Activated CD4-positive, alpha-beta T cell treated with anti-CD3 and anti-CD28 coated beads, Interleukin-2, amount 50 U/mL, for 1 hour (primary cell): Measurements from ENCODE around the gene CCSAP.

ENCODE experiments used
- DNase-seq: peaks from one replicate; pipeline ENCODE4 v3.0.0-alpha.2; 2020

Gene CCSAP

GRCh38 chr1:229364207-229365065 is 21.6 kb upstream of the CCSAP start:
- no peak for DNase-seq

- no peak for DNase-seq
Measured at GRCh38 chr1:229363723-229364122, 20.9 kb upstream of the CCSAP start.

- DNase-seq, result no peak
Measured at GRCh38 chr1:229360420-229360819, 17.6 kb upstream of the CCSAP start.

GRCh38 chr1:229355661-229356060 is 12.8 kb upstream of the CCSAP start:
- DNase-seq, result no peak

- DNase-seq, result no peak
Measured at GRCh38 chr1:229354226-229354625, 11.4 kb upstream of the CCSAP start.

- no peak for DNase-seq
Measured at GRCh38 chr1:229352975-229353374, 10.1 kb upstream of the CCSAP start.

- DNase-seq, result no peak
Measured at GRCh38 chr1:229349463-229350385, 6.9 kb upstream of the CCSAP start.

- no peak for DNase-seq
Measured at GRCh38 chr1:229347528-229347927, 4.7 kb upstream of the CCSAP start.

- DNase-seq, result no peak
Measured at GRCh38 chr1:229344937-229345684, 2.3 kb upstream of the CCSAP start.

GRCh38 chr1:229344139-229344538 is 1.3 kb upstream of the CCSAP start:
- DNase-seq, result no peak

- peak; percentile 78 for DNase-seq
Measured at GRCh38 chr1:229341774-229342655, 832 bp downstream of the CCSAP start.

GRCh38 chr1:229340496-229340895 is 2.4 kb downstream of the CCSAP start:
- no peak for DNase-seq

- DNase-seq, result no peak
Measured at GRCh38 chr1:229339520-229339919, 3.3 kb downstream of the CCSAP start.

- no peak for DNase-seq
Measured at GRCh38 chr1:229339086-229339485, 3.8 kb downstream of the CCSAP start.

- no peak for DNase-seq
Measured at GRCh38 chr1:229336345-229336744, 6.5 kb downstream of the CCSAP start.

- no peak for DNase-seq
Measured at GRCh38 chr1:229334716-229335115, 8.1 kb downstream of the CCSAP start.

- no peak for DNase-seq
Measured at GRCh38 chr1:229334269-229334668, 8.6 kb downstream of the CCSAP start.

GRCh38 chr1:229328598-229329362 is 14.1 kb downstream of the CCSAP start:
- DNase-seq, result no peak

- peak; percentile 20 for DNase-seq
Measured at GRCh38 chr1:229327765-229328164, 15.1 kb downstream of the CCSAP start.

GRCh38 chr1:229326601-229327000 is 16.2 kb downstream of the CCSAP start:
- DNase-seq, result no peak

GRCh38 chr1:229325853-229326487 is 16.9 kb downstream of the CCSAP start:
- DNase-seq, result no peak
